AG09309 (cell line): Measurements from ENCODE around the gene NUP54.

Experiments
- DNase-seq: peaks from one replicate; pipeline ENCODE4 v3.0.0-alpha.2; 2010; ENCODE audit warnings: low read depth
- H3K4me3 ChIP-seq: 2 replicates; pipeline ENCODE4 v1.5.1; 2011; ENCODE audit warnings: mild to moderate bottlenecking, low read depth, low read length, moderate library complexity; ENCODE audit not compliant: control insufficient read depth
- TF ChIP-seq, protein P1 (sequence below): IDR thresholded peaks from 2 replicates; pipeline ENCODE4 v1.5.1; 2011; ENCODE audit warnings: mild to moderate bottlenecking, low read depth, low read length, inconsistent platforms; ENCODE audit not compliant: insufficient read depth, control insufficient read depth; ENCODE audit errors: missing control alignments

The NUP54 gene

DNA sequence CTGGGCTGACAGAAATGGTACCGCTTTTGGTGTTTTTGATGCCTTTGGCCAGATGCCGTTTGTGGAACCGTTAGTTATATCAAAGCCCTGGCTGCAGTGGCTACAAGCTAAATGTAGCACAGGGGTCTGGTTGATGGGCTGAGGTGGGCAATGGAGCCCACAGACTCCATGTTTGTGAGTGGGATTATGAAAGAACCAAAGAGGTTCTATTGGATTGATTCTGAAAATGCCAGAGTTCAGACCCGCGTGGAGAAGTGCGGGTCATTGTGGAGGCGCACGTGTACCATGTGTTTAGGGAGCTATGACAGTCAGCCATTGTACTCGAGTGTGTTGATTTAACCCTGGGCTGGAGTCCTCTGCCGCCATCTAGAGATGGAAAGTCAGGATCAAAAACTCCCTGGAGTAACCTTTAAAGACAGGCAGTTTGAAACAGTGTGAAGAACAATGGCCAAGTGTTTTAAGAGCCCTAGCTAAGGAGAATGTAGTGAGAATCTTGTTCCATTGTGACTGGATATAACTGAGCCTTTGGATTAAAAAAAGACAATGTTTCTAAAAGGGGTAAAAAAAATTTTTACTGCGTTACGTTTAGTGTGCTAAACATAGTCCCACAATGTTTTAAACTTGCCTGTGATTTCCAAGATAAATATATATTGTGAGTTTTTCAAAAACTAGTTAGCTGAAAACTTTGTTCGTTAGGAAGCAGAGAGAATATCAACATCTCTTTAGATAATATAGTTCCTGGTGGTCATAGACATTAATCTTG is 61.0 kb downstream of the NUP54 start:
- DNase-seq, result no peak
- no peak overlapping the region for H3K4me3 ChIP-seq
- TF ChIP-seq, protein P1, sequence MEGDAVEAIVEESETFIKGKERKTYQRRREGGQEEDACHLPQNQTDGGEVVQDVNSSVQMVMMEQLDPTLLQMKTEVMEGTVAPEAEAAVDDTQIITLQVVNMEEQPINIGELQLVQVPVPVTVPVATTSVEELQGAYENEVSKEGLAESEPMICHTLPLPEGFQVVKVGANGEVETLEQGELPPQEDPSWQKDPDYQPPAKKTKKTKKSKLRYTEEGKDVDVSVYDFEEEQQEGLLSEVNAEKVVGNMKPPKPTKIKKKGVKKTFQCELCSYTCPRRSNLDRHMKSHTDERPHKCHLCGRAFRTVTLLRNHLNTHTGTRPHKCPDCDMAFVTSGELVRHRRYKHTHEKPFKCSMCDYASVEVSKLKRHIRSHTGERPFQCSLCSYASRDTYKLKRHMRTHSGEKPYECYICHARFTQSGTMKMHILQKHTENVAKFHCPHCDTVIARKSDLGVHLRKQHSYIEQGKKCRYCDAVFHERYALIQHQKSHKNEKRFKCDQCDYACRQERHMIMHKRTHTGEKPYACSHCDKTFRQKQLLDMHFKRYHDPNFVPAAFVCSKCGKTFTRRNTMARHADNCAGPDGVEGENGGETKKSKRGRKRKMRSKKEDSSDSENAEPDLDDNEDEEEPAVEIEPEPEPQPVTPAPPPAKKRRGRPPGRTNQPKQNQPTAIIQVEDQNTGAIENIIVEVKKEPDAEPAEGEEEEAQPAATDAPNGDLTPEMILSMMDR, result peak; percentile 68

DNA sequence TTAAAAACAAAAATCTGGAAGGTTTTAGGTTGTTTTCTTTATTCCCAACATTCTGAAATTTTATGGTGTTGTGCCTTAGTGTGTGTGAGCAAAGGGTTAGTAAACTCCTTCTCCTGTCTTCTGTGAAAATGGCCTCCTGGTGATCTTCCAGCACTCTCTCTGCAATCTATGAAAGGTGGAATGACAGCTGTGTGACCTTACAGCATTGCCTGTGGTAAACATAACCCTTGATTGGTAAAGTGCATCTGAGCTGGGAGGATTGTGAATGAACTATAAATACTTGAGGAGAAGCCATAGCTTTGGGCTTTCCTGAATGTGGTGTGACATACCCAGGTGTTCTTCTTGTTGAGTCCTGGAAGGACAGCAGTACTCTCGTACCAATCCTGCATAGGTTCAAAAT is 63.7 kb downstream of the NUP54 start:
- TF ChIP-seq, protein P1, result no peak
- no peak for DNase-seq
- H3K4me3 ChIP-seq, result no peak overlapping the region

- TF ChIP-seq, protein P1, result no peak
- DNase-seq, result no peak
- H3K4me3 ChIP-seq, result no peak overlapping the region
These were observed 64.7 kb downstream of the NUP54 start for GRCh38 chr4:76083386-76083988.

GRCh38 chr4:76078033-76078613 is 70.1 kb downstream of the NUP54 start:
- TF ChIP-seq, protein P1, result no peak
- no peak overlapping the region for H3K4me3 ChIP-seq
- DNase-seq, result no peak

- no peak for DNase-seq
- H3K4me3 ChIP-seq, result no peak overlapping the region
- TF ChIP-seq, protein P1, result no peak
These were observed 73.1 kb downstream of the NUP54 start for GRCh38 chr4:76074993-76075600.

DNA sequence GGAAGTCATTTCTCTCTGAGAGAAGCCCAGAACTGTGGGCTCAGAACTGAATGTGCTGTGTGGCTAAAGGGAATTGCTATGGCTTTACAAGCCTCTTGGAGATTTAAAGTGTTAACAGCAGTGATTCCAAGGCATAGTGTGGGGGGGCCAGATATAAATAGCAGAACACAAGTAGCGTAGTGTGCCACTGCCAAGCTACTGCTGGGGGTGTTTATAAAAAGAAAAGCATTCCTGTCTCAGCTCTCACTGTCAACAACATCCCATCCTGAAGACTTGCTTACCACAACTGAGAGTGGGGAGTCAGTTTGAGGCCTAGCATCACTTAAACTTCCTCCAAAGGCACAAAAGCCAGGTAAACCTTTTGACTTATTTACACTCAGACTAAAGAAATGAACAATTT is 73.7 kb downstream of the NUP54 start, which contains the start of gene ART3:
Gene ART3, plus strand, starts transcription at position 242 of the 400 bp plus-strand sequence. CDS start 1,181 bp downstream, outside the sequence.
- no peak for DNase-seq
- TF ChIP-seq, protein P1, result no peak
- H3K4me3 ChIP-seq, result no peak within 1 kb of the TSS
